OCI-LY7 (cell line): ENCODE results near the gene PLEKHA6.

Experiments used
- CTCF ChIP-seq: fragments of 200-600 bp; sonication (generic); conservative IDR thresholded peaks from 2 replicates; pipeline ENCODE4 v1.5.1; 2014; ENCODE audit warnings: mild to moderate bottlenecking, antibody characterized with exemption, low read length, moderate library complexity, mixed read lengths
- EZH2phosphoT487 ChIP-seq: fragments of 200-600 bp; sonication (generic); IDR thresholded peaks from 2 replicates; pipeline ENCODE4 v1.6.1; 2018; ENCODE audit warnings: low read depth, borderline replicate concordance, mild to moderate bottlenecking, mixed run types, antibody characterized with exemption, low read length, moderate library complexity, mixed read lengths

GRCh38 chr1:204194080-204194479 is 165.6 kb downstream of the PLEKHA6 start:
- TF ChIP-seq CTCF (no peak), EZH2phosphoT487 (no peak)
